Measurements from ENCODE around the gene PNPLA5.

PNPLA5 gene

GRCh38 chr22:43860126-43860525 lies 31.7 kb downstream of the PNPLA5 start:
- H3K4me3 ChIP-seq (ENCODE audit: low read length), result no peak overlapping the region
- DNase-seq (ENCODE audit: low read depth), result no peak
- TF ChIP-seq, protein P1, sequence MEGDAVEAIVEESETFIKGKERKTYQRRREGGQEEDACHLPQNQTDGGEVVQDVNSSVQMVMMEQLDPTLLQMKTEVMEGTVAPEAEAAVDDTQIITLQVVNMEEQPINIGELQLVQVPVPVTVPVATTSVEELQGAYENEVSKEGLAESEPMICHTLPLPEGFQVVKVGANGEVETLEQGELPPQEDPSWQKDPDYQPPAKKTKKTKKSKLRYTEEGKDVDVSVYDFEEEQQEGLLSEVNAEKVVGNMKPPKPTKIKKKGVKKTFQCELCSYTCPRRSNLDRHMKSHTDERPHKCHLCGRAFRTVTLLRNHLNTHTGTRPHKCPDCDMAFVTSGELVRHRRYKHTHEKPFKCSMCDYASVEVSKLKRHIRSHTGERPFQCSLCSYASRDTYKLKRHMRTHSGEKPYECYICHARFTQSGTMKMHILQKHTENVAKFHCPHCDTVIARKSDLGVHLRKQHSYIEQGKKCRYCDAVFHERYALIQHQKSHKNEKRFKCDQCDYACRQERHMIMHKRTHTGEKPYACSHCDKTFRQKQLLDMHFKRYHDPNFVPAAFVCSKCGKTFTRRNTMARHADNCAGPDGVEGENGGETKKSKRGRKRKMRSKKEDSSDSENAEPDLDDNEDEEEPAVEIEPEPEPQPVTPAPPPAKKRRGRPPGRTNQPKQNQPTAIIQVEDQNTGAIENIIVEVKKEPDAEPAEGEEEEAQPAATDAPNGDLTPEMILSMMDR (conservative IDR thresholded peaks at IDR 0.05; ENCODE audit: low read length), result no peak

- no peak overlapping the region for H3K4me3 ChIP-seq (ENCODE audit: low read length)
- DNase-seq (ENCODE audit: low read depth), result no peak
- TF ChIP-seq, protein P1 (conservative IDR thresholded peaks at IDR 0.05; ENCODE audit: low read length), result no peak
These were observed 32.2 kb downstream of the PNPLA5 start for GRCh38 chr22:43859621-43860020.

- no peak for DNase-seq (ENCODE audit: low read depth)
- H3K4me3 ChIP-seq (ENCODE audit: low read length), result no peak overlapping the region
- TF ChIP-seq, protein P1 (conservative IDR thresholded peaks at IDR 0.05; ENCODE audit: low read length), result no peak
These were observed 32.6 kb downstream of the PNPLA5 start for GRCh38 chr22:43859176-43859575.

GRCh38 chr22:43858156-43858895 lies 33.5 kb downstream of the PNPLA5 start:
- no peak for DNase-seq (ENCODE audit: low read depth)
- no peak overlapping the region for H3K4me3 ChIP-seq (ENCODE audit: low read length)
- TF ChIP-seq, protein P1 (conservative IDR thresholded peaks at IDR 0.05; ENCODE audit: low read length), result no peak

DNA sequence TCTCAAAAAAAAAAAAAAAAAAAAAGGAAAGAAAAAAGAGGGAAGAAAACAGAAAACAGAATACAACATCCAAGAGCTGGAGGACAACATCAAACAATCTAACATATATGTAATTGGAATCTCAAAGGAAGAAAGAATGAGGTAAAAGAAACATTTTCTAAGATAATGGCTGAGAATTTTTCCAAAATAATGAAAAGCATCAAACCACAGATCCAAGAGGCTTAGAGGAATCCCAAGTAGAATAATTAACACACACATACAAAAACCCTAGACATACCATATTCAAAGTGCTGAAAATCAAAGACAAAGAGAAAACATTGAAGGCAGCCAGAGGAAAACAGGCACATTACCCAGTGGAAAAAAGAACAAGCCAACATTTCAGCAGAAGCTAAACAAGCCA lies 34.4 kb downstream of the PNPLA5 start:
- H3K4me3 ChIP-seq (ENCODE audit: low read length), result no peak overlapping the region
- DNase-seq (ENCODE audit: low read depth), result no peak
- TF ChIP-seq, protein P1 (conservative IDR thresholded peaks at IDR 0.05; ENCODE audit: low read length), result no peak

DNA sequence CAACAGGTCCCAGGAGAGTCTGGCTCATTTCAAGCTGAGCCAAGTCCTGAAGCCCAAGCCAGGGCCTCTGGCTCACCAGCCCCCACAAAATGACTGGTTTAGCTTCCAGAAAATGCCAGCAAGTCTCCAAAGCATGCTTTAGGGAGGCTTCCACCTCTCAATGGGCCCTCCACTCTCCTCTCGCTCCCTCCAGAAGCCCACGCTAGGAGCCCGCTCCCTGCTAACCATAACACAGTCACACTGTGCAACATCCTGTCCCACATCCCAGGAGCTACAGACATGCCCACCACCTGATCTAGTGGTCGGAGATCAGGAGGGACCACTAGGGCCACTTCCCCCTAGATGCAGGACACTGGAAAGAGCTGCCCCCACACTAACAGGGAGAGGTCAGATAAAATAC lies 36.4 kb downstream of the PNPLA5 start:
- DNase-seq (ENCODE audit: low read depth), result no peak
- H3K4me3 ChIP-seq (ENCODE audit: low read length), result no peak overlapping the region
- TF ChIP-seq, protein P1 (conservative IDR thresholded peaks at IDR 0.05; ENCODE audit: low read length), result no peak

GRCh38 chr22:43854786-43855271 lies 37.0 kb downstream of the PNPLA5 start:
- DNase-seq (ENCODE audit: low read depth), result no peak
- TF ChIP-seq, protein P1 (conservative IDR thresholded peaks at IDR 0.05; ENCODE audit: low read length), result no peak
- H3K4me3 ChIP-seq (ENCODE audit: low read length), result no peak overlapping the region
